GM21723 (cell line): Measurements from ENCODE around the gene KDM4B.
A peak's percentile ranks its signal among the peaks of the same experiment; 100 is the strongest.

Experiments
- ATAC-seq: cut with Tn5 transposase; IDR thresholded peaks from one replicate; pipeline ENCODE4 v1.9.1; 2021; ENCODE audit warnings: mild to moderate bottlenecking, moderate library complexity; ENCODE audit not compliant: unreplicated experiment

The KDM4B gene

GRCh38 chr19:5119297-5119998 lies 150.5 kb downstream of the KDM4B start:
- no peak for ATAC-seq

GRCh38 chr19:5120321-5120720 lies 151.4 kb downstream of the KDM4B start:
- ATAC-seq, result no peak

- no peak for ATAC-seq
Observed at GRCh38 chr19:5120833-5121232, 151.9 kb downstream of the KDM4B start.

- no peak for ATAC-seq
Observed at GRCh38 chr19:5121266-5122120, 152.6 kb downstream of the KDM4B start.

- ATAC-seq, result no peak
Observed at GRCh38 chr19:5122121-5122400, 153.1 kb downstream of the KDM4B start.

- ATAC-seq, result no peak
Observed at GRCh38 chr19:5122671-5123409, 153.9 kb downstream of the KDM4B start.

- ATAC-seq, result no peak
Observed at GRCh38 chr19:5123646-5124045, 154.7 kb downstream of the KDM4B start.

GRCh38 chr19:5124111-5124855 lies 155.4 kb downstream of the KDM4B start:
- no peak for ATAC-seq

GRCh38 chr19:5125376-5125775 lies 156.5 kb downstream of the KDM4B start:
- no peak for ATAC-seq

- no peak for ATAC-seq
Observed at GRCh38 chr19:5125797-5126497, 157.0 kb downstream of the KDM4B start.

GRCh38 chr19:5126498-5127223 lies 157.7 kb downstream of the KDM4B start:
- ATAC-seq, result no peak

GRCh38 chr19:5127717-5128116 lies 158.8 kb downstream of the KDM4B start:
- no peak for ATAC-seq

GRCh38 chr19:5128251-5128935 lies 159.5 kb downstream of the KDM4B start:
- no peak for ATAC-seq

GRCh38 chr19:5128936-5129389 lies 160.1 kb downstream of the KDM4B start:
- no peak for ATAC-seq

GRCh38 chr19:5129691-5130090 lies 160.8 kb downstream of the KDM4B start:
- ATAC-seq, result no peak

- peak; percentile 49 for ATAC-seq
Observed at GRCh38 chr19:5130371-5131030, 161.6 kb downstream of the KDM4B start.

- ATAC-seq, result peak; percentile 37
Observed at GRCh38 chr19:5131031-5131505, 162.2 kb downstream of the KDM4B start.

- no peak for ATAC-seq
Observed at GRCh38 chr19:5131506-5132205, 162.7 kb downstream of the KDM4B start.
